HG03565 (cell line): ENCODE measurements around the gene KRT33A.

Experiments used
- ATAC-seq: cut with Tn5 transposase; IDR thresholded peaks from one replicate; pipeline ENCODE4 v1.9.1; 2021; ENCODE audit warnings: mild to moderate bottlenecking, moderate library complexity; ENCODE audit not compliant: unreplicated experiment

Gene KRT33A

GRCh38 chr17:41331606-41332005, 19.0 kb downstream of the KRT33A start:
- ATAC-seq, result no peak

DNA sequence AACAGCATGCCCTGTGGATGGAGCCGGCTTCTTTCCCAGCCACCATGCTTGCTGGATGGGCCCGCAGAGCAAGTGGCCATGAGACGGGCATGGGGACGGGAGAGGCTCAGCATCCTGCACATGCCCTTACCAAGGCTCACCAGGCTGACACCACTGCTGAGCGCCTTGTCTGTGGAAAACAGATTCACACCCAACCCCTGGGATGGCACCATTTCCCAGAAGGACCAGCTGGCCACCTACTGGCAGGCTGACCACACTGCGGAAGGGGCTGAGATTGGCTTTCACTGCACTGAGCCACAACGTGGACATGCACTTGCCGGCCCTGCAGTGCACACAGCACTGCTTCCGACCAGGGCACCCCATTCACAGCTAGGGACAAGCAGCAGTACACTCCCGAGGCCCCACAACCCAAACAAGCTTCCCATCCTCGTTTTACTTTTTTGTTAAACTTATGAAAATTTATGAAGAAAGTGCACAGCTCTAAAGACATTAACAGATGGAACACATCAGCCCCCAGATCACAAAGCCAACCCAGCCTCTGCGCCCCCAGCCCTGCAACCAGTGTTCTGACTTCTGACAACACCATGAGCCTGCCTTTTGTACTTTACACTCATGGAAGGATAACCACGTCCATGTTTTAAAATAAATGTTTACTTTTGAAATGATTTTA, 21.2 kb downstream of the KRT33A start:
- no peak for ATAC-seq

DNA sequence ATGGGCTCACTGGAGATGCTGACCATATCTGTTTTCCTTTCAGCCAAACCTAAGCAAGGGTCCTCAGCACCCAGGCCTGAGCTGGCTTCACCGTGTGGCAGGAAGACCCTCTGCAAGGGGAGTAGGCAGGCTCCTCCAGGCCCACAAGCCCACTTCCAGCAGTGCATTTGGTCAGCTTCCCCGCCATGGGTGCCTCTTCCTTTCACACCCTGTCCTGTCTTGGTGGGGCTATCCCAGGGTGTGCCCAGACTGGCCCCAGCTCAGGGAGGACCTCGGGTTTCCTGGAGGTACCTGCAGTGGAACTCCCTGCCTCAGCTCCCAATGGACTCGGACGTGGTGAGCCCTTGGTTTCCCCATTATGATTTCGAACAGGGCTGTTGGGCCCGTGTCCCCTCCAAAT, 22.4 kb downstream of the KRT33A start:
- ATAC-seq, result no peak

DNA sequence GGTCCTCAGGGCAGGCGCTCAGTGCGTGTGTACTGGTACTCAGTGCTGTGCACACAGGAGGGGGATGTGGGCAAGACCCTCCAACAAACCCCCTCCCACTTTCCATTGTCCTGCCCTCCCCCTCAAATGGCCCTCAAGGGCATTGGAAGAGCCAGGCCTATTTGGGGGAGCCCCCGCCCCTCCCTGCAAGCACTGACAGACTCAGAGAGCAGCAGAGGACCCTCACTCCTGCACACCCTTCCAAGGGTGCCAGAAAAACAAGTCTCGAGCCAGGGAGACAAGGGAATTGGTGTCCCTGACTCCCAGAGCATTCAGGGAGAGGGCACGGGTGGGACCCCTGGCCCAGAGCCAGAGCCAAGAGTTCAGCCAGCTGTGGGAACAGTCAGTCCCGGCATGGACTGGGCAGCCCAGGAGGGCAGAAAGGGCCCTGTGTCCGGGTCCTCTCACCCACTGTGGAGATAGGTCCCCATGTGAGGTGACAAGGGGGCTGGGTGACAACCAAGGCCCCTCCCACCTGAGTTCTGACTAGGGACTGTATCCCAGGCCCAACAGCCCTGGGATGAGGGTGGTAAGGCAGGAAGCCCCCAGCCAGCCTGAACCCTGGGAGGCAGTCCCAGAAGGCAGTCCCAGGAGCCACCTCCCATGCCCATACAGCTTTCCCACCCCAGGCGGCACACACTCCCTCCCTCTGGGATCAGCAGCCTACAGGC, 23.1 kb downstream of the KRT33A start:
- ATAC-seq, result no peak

DNA sequence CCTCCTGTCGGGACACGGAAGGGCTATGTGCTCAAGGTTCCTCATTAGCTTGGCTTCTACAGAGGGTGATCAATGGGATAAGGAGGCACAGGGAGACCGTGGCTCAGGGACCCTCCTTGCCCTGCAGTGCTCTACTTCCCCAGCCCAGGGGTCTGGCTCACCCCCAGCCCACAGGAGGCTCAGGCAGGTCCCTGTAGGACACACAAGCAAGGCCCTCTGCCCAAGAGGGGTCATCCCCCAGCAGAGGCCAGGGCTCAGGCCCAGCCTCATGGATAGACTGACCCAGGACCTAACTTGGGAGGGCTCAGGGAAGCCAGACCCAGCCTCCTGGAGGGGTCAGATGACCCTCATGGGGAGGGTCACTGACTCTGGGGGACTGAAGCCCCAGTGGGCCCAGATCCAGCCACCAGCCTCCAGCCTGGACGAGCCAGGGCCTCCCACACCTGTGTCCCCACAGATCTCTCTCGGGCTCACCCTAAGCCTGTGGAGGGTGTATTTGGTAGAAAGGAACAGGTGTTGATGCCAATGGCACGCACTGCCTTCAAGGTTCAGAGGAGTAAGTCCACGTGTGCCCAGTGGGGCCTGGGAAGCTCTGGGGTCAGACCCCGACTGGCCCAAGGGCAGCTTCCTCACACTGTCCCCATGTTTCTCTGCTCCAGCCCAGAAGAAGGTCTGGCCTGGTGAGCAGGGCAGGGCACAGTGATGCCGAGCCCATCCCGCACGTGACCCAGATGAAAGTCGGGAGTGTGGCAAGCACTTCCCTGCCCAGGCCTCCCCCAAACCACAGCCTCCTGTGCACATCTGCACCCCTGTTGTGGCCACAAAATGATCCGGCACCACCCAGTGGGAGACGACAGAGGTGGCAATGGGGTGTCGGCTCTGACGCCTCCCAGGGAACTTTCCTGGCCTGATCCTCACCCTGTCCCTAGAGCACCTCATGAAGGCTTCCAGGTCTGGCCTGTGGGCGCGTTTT, 24.2 kb downstream of the KRT33A start:
- no peak for ATAC-seq

DNA sequence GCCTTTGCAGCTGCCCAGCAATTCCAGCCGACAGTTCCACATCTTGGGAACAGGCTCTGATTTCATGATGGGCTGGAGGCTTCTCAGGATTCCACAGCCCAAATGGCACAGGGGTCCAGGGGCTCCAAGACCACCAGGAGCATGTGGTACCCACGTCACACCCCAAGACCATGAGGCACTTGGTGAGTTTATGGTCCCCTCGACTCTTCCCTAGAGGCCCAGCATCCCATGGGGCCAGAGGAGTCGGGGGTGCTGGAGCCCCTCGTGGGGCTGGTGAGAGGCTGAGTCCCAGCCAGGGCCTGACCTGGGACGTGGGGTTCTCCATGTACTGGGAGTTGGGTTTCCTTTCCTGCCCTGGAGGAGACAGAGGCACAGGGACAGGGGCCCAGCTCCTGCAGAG, 25.0 kb downstream of the KRT33A start:
- no peak for ATAC-seq

DNA sequence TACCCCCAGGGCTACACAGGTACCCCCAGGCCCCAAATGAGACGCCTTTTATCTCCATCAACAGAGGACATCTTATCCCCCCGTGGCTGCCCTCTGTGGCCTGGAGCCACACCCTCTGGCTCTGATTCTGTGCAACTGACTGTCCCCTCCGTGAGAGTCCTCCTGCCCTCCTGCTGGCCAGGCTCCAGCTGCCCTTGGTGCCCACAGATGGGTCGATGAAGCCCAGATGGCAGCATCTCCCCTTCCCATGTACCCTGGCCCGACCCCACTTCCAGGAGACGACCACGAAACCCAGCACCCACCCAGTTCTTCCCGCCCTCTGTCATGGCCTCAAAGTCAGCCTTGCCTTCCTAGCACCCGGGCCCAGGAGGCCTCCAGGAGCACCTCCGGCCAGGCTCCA, 25.5 kb downstream of the KRT33A start:
- no peak for ATAC-seq

DNA sequence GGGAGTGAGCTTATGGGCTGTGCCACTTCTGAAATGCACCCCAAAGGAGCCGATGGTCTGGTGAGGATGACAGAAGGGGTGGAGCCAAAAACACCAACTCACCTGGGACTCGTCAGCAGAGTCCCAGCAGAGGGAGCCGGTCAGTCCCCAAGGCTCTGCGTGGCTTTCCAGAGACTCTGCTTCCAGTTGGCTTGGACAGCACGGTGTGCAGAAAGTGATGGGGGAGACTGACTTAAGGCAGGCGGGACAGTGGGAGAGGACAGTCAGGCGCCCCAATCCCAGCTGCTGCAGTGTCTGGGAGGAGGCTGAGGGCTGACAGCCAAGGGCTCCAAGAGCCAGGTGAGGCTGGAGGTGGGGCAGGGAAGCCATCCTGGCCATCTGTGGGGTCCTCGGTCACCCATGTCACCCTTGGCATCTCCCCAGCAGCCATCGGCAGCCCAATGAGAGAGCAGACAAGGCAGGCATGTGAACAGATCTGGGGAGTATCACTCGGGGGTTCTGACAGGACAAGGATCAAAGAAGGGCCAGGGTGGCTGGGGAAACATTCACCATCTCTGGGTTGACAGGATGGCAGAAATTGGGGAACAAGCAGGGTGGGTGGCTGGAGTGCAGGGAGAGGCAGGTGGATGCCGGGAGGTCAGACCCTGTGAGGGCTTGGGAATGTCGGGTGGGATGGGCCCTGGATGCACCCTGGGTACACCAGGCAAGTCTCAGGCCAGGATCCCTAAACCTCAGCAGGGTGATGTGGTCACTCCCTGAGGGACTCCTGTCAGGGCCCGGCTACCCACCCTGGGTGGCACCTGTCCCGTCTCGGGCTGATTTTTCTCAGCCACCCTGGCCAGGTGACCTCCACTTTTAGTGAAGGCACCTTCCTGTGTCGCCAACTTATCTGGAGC, 26.2 kb downstream of the KRT33A start:
- ATAC-seq, result no peak

GRCh38 chr17:41322903-41323895, 27.4 kb downstream of the KRT33A start:
- ATAC-seq, result no peak

GRCh38 chr17:41322094-41322902, 28.3 kb downstream of the KRT33A start:
- no peak for ATAC-seq

GRCh38 chr17:41318231-41318630, 32.4 kb downstream of the KRT33A start:
- no peak for ATAC-seq

DNA sequence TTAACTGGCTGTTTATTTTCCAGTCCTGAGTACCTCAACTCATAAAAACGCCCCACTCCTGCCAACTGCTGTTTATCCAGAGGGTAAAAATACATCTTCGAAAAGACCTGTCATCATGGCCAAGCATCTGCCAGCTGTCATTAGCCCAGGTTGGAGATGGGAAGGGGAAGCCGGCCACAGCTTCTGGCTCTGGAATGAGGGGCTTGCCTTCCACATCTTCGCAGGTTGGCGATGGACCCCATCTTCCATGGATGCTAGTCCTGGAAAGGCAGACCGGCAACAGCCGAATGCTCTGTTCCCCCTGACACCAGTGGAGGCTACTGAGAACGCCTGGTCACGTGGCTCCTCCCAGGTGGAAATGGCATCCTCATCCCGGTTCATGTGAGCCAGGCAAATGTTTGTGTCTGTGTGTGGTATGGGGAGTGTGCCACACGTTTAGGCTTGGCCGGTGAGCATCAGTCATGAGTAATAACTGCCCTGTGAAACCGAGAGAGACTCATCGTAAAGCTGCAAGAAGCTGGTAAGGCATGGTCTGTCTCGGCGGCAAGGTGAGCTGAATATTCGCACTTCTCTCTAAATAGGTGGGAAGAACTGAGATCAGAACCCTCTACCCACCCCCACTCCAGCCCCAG, 34.7 kb downstream of the KRT33A start:
- no peak for ATAC-seq

GRCh38 chr17:41315204-41315794, 35.3 kb downstream of the KRT33A start, which contains the start of gene KRTAP17-1:
TSS of gene KRTAP17-1 (minus strand) at chr17:41315710. CDS start at chr17:41315650, 60 bp downstream.
- ATAC-seq, result no peak

- ATAC-seq, result no peak
Measured at GRCh38 chr17:41311111-41311510, 39.5 kb downstream of the KRT33A start.

GRCh38 chr17:41308918-41309359, 41.7 kb downstream of the KRT33A start, which contains the start of gene KRTAP16-1:
TSS of gene KRTAP16-1 (minus strand) at chr17:41309309. CDS start at chr17:41309253, 56 bp downstream.
- no peak for ATAC-seq

GRCh38 chr17:41308251-41308917, 42.2 kb downstream of the KRT33A start:
- no peak for ATAC-seq

DNA sequence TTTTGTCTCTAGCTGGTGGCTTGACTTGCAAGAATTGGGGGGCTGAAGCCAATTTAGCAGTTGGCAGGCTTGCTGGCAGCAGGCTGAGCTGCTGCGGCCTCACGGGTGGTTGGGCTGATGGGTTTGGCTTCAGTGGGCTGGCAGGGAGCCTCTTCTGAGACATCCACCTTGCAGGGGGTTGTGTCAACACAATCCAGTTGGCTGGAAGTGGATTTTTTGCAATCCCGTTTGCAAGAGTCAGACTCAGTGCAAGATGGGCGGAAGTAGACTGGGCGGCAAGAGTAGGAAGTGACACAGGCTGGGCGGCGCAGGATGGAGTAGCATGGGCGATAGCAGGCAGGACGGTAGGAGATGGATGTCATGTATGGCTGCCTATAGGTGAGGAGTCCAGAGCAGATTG, 43.0 kb downstream of the KRT33A start:
- no peak for ATAC-seq
